Activated naive CD4-positive, alpha-beta T cell treated with anti-CD3 and anti-CD28 coated beads, Interleukin-2, amount 50 U/mL, for 72 hours (primary cell): ENCODE measurements around the gene IL11RA. TPM values are rescaled to one million over a fixed set of nuclear protein-coding genes. Genes with fewer than 3 reads are reported as not detected.

Source experiments
- ATAC-seq, 2 donors: fragments of 150-1000 bp; cut with Tn5 transposase; 2 replicates each; pipeline ENCODE4 v1.10.0; 2021; ENCODE audit warnings: mild to moderate bottlenecking in 2 of 2, moderate library complexity in 2 of 2
- DNase-seq, 2 donors: peaks; one replicate each; pipeline ENCODE4 v3.0.0; 2021 to 2022; ENCODE audit warnings: low spot score in 2 of 2
- H3K27ac Mint-ChIP-seq, 2 donors: one replicate each; pipeline ENCODE4 v1.8.0; 2022; ENCODE audit warnings: mild to moderate bottlenecking in 2 of 2, mixed read lengths in 2 of 2
- H3K36me3 Mint-ChIP-seq, 2 donors: one replicate each; pipeline ENCODE4 v1.8.0; 2022; ENCODE audit warnings: mixed read lengths in 2 of 2
- H3K9me3 Mint-ChIP-seq, 2 donors: one replicate each; pipeline ENCODE4 v1.8.0; 2022; ENCODE audit warnings: mixed read lengths in 2 of 2
- total RNA-seq, 2 donors: library from RNA; stranded (reverse); gene quantifications; one replicate each; pipeline ENCODE4 v1.2.3, GENCODE V29; 2022

IL11RA gene
- total RNA-seq, 2 donors from 2014 or later, result 41.8 to 44.2 TPM

DNA sequence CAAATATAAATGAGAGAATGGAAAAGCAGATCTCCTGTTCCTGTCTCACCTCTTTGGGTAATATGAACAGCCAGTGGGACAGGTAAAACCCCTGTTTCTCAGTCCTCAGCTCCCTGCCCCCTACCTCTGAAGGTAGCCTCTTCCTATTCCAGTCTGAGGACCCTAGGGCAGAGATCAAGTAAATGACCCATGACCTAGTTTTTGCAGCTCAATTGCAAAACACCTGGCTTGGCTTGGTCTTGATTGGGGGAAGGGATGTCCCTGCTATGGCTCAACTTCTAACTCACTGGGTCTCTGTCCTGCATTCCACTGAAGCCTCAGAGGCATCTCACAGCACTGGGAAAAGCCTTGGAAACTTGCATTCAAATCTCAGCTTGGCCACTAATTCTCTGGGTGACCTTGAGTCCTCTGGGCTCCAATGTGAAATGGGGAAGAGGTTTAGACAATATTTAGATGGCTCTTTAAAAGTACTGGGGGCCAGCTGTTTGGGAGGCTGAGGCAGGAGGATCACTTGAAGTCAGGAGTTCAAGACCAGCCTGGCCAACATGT is 7.1 kb upstream of the IL11RA start:
- DNase-seq, result no peak
- ATAC-seq, result no peak
- Mint-ChIP-seq H3K36me3 (peaks cover 25 to 26% of the 10 kb centered on the region in 2 donors), H3K9me3 (no peaks in the 10 kb centered on the region), H3K27ac (no peak overlapping the region)

DNA sequence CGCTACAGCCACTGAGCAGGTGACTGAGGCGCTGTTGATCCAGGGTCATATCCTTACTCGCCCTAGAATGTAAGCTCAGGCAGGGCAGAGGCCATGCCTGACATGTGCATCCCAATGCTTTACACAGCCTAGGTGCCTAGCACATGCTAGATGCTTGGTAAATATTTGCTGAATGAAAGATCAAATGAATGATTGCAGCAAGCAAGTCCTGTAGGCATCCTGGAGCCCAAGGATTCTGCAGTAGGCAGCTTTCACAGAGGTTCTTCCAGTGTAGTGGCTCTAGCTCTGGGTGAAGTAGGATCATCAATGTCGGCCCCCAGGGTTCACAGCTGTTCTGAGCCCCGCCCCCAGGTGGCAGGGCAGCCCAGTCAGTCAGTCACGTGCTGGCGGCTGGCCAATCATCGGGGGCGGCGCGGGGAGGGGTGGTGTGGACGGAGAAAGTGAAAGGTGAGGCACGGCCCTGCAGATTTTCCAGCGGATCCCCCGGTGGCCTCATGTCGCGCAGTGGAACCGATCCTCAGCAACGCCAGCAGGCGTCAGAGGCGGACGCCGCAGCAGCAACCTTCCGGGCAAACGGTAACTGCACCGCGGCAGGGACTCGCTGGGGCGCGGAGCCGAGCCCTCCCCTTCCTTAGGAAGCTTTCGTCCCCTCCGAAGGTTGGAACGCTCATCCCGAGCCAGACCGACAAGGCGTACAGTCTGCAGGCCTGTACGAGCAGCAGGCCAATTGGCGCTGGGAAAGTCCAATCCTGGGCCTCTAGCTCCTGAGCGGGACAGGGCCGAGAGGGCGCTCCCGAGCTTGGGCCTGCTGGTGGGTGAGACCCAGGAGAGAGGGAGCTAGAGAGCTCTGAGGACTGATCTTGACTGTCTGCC is 5.5 kb upstream of the IL11RA start, which contains the start of gene GALT:
TSS of gene GALT (plus strand) at position 465 of the 873 bp plus-strand sequence. CDS start at position 495, 30 bp downstream.
- peak within 1 kb of the TSS; percentile 75 to 88 for H3K27ac Mint-ChIP-seq
- H3K36me3 Mint-ChIP-seq, result peaks cover 25 to 26% of the 10 kb centered on the region in 2 donors
- H3K9me3 Mint-ChIP-seq, result no peaks in the 10 kb centered on the region
- peak; percentile 96 to 99 for DNase-seq
- peak; percentile 87 to 90 for ATAC-seq

- DNase-seq (peak in 1 of 2 donors; percentile 71), ATAC-seq (peak in 1 of 2 donors; percentile 41)
- H3K9me3 Mint-ChIP-seq, result no peaks in the 10 kb centered on the region
- peak overlapping the region; percentile 75 to 88 for H3K27ac Mint-ChIP-seq
- peaks cover 25 to 26% of the 10 kb centered on the region in 2 donors for H3K36me3 Mint-ChIP-seq
These were observed 4.9 kb upstream of the IL11RA start for GRCh38 chr9:34647084-34647403.

- DNase-seq (no peak), ATAC-seq (no peak)
- Mint-ChIP-seq H3K27ac (peak overlapping the region; percentile 75 to 88), H3K36me3 (peaks cover 25 to 26% of the 10 kb centered on the region in 2 donors), H3K9me3 (no peaks in the 10 kb centered on the region)
These were observed 4.3 kb upstream of the IL11RA start for GRCh38 chr9:34647651-34648050.

DNA sequence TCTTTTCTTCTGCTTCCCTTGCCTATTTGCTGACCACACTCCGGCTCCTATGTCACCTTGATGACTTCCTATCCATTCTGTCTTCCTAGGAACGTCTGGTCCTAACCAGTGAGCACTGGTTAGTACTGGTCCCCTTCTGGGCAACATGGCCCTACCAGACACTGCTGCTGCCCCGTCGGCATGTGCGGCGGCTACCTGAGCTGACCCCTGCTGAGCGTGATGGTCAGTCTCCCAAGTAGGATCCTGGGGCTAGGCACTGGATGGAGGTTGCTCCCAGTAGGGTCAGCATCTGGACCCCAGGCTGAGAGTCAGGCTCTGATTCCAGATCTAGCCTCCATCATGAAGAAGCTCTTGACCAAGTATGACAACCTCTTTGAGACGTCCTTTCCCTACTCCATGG is 3.3 kb upstream of the IL11RA start:
- H3K36me3 Mint-ChIP-seq, result peaks cover 25 to 26% of the 10 kb centered on the region in 2 donors
- ATAC-seq, result no peak
- H3K9me3 Mint-ChIP-seq, result no peaks in the 10 kb centered on the region
- H3K27ac Mint-ChIP-seq, result peak overlapping the region; percentile 48 to 75
- DNase-seq, result no peak

DNA sequence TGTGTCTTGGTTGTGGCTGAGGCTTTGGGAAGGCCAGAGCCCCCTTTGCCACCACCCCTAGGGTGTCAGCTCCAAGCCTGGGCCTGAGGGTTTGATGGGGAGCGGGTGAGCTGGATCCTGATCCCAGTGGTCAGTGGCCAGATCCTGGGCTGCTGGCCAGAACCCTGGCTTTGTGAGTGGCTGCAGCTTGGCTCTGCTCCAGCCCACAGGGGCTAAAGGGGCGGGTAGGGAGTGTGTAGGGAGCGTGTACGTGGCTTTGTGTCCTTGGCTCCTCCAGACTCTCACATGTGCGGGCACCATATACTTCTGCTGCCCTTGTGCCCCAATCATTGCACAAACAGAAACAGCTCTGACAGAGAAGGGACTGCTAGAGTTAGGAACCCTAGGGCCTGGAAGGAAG is 1.2 kb upstream of the IL11RA start:
- H3K27ac Mint-ChIP-seq, result no peak overlapping the region
- no peaks in the 10 kb centered on the region for H3K9me3 Mint-ChIP-seq
- no peak for ATAC-seq
- peaks cover 25 to 26% of the 10 kb centered on the region in 2 donors for H3K36me3 Mint-ChIP-seq
- no peak for DNase-seq

DNA sequence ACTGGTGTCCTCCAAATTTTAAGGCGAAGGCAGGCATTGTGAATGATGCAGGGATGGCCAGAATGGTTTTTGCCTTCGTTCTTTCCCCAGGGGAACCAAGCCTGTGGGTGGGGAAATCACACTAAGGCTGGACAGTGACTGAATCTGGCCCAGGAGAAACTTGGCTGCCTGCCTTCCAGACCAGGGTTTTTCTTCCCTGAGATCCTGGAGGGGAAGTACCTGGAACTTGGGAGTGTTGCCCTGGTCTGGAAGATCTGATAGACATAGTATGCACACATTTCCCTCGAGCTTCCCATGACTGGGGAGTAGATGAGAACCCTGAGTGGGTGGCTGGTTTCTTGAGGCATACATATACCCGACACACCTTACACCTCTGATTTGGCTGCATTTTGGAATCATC is 664 bp upstream of the IL11RA start:
- no peak overlapping the region for H3K27ac Mint-ChIP-seq
- ATAC-seq, result no peak
- H3K36me3 Mint-ChIP-seq, result peaks cover 25 to 26% of the 10 kb centered on the region in 2 donors
- no peaks in the 10 kb centered on the region for H3K9me3 Mint-ChIP-seq
- DNase-seq, result no peak

- Mint-ChIP-seq H3K36me3 (peaks cover 18 to 21% of the 10 kb centered on the region in 2 donors), H3K27ac (peak overlapping the region; percentile 13 to 26), H3K9me3 (no peaks in the 10 kb centered on the region)
- no peak for ATAC-seq
- no peak for DNase-seq
These were observed 616 bp downstream of the IL11RA start for GRCh38 chr9:34652602-34653000.

- ATAC-seq, result no peak
- H3K27ac Mint-ChIP-seq, result peak overlapping the region; percentile 26 to 55
- H3K36me3 Mint-ChIP-seq, result peaks cover 10 to 13% of the 10 kb centered on the region in 2 donors
- DNase-seq, result no peak
- H3K9me3 Mint-ChIP-seq, result no peaks in the 10 kb centered on the region
These were observed 1.4 kb downstream of the IL11RA start for GRCh38 chr9:34653151-34654072.

DNA sequence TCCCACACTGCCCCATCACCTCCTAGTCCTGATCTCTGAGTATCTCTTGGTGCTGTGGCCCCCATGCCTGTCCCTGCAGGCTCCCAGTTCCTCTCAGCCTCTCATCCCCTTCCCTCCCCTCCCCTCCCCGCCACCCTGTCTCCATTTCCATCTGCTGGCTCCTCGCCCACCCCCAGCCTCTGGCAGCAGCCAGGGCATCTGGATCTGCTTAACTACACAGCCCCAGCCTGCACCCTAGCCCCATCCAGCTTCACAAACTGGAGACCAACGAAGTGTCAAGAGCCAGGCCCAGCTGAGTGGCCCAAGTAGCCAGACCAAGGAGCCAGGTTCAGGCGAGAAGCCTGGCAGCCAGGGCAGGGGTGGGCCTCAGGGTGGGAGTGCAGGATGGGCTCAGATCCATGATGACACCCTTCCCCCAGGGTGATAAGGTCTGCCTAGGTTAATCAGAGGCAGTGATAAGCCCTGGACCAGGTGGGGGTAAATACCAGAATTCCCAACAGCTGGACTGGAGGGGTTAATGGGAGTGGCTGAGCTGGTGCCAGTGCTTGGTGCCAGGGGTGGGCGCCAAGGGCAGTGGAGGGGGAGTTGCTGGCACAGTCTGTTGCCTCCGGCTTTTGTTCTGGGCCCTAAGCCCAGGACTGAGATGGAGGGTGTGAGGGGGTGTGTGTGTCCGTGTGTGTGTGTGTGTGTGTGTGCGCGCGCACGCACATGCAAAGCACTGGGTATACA is 2.5 kb downstream of the IL11RA start:
- DNase-seq (no peak), ATAC-seq (no peak)
- H3K27ac Mint-ChIP-seq, result peak overlapping the region; percentile 37 to 55

DNA sequence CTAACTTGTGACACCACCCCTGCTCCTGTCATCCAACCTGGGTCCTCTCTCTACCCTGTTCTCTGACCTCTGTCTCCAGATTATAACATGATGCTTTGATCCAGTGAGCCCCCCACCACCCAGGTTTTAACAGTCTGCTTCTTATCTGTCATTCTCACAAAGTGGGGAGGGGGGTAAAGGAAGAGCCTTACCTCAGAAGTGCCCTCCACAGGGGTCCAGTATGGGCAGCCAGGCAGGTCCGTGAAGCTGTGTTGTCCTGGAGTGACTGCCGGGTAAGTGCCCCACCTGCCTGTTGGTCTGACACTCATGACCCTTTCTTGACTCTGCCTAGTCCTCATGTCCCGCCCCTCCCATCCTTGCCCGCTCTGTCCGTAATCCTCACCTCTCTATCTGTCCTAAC is 3.4 kb downstream of the IL11RA start:
- ATAC-seq, result no peak
- Mint-ChIP-seq H3K9me3 (no peaks in the 10 kb centered on the region), H3K27ac (peak overlapping the region in 1 of 2 donors; percentile 36), H3K36me3 (no peaks in the 10 kb centered on the region)
- DNase-seq, result no peak

More for the DNA sequence above, 2.5 kb downstream of the IL11RA start:
- Mint-ChIP-seq H3K36me3 (peaks cover 2 to 4% of the 10 kb centered on the region in 2 donors), H3K9me3 (no peaks in the 10 kb centered on the region)

DNA sequence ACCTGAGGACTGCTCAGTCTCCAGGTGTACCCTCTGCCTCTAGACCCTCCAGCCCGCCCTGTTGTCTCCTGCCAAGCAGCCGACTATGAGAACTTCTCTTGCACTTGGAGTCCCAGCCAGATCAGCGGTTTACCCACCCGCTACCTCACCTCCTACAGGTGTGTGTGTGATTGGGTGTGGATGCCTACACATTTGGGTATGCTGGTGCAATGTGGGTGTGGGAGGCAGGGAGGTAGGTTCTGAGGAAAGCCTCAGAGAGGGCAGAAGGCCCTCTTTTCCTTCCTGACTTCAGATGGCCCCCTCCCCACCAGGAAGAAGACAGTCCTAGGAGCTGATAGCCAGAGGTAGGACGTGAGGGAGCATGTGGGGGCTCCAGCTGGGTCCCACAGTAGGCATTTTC is 5.0 kb downstream of the IL11RA start:
- Mint-ChIP-seq H3K27ac (no peak overlapping the region), H3K36me3 (peaks cover 0 to 6% of the 10 kb centered on the region in 2 donors), H3K9me3 (no peaks in the 10 kb centered on the region)
- ATAC-seq, result no peak
- DNase-seq, result no peak

DNA sequence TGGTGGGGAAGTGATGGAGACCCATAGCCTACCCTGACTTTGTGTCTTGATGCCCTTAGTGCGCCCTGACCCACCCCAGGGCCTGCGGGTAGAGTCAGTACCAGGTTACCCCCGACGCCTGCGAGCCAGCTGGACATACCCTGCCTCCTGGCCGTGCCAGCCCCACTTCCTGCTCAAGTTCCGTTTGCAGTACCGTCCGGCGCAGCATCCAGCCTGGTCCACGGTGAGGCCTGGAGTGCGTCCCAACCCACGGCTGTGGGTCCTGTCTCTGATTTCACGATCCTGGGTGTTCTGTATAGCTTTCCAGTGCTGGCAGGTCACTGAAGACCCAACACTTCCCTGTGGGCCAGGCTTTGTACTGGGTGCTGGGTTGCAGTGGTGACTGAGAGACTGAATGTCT is 6.5 kb downstream of the IL11RA start:
- ATAC-seq (no peak), DNase-seq (no peak)
- H3K9me3 Mint-ChIP-seq, result no peaks in the 10 kb centered on the region
- peaks cover 0 to 6% of the 10 kb centered on the region in 2 donors for H3K36me3 Mint-ChIP-seq
- peak overlapping the region in 1 of 2 donors; percentile 12 for H3K27ac Mint-ChIP-seq

DNA sequence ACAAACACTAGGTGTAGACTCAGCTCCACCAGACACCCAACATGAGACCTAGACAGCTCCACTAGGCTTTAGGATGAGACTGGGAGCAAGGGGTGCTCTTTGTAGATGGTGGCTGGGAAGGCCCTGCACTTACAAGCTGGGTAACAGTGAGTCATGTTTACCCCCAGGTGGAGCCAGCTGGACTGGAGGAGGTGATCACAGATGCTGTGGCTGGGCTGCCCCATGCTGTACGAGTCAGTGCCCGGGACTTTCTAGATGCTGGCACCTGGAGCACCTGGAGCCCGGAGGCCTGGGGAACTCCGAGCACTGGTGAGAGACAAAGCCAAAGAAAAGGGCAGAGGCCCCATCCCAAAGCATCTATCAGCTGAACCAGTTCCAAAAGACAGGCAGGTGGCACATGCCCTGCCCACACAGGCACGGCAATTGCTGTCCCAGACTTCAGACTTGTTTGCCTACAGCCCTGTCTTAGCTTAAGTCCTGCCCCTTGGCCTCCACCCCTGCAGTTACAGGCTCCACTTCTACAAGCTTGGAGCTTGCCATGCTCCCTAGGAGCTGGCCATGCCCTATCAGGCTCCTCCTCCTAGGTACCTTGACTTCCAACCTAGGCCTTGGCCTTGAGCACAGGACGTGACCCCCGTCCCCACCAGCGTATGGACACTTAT is 7.7 kb downstream of the IL11RA start:
- no peak for DNase-seq
- Mint-ChIP-seq H3K27ac (no peak overlapping the region), H3K36me3 (peaks cover 0 to 6% of the 10 kb centered on the region in 2 donors), H3K9me3 (no peaks in the 10 kb centered on the region)
- peak in 1 of 2 donors; percentile 42 for ATAC-seq

DNA sequence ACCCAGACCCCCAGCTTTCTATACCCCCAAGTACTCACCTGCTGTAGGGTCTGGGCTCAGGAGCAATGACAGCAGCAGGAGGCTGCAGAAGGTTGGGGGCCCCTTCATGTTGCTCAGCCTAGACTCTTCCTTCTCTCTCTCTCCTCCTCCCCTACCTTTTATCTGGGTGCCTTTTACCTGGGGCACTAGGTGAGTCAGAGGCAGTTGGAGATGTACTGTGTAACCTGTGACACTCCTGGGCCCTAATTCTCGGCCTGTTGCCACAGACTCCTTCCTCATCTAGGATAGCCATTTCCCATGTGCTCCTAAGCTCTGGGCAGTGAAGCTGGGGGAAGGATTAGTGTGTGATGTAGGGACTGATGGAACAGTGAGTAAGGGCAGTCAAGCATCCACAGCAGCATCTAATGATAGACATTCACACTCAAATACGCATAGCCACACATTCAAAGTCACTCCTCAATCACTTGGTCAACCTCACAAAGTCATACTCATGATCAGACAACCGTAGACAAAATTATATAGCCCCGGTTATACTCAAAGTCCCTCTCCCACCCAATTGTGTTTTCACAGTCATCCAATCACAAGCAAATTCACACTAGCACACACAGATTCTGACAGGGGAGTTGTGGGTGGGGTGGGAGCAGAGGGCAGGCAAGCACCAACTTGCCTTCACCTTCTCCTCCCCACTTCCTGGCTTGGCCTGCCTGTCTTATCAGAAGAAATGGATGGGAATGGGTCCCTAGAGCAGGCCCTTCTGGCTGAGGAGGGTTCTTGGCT is 10.7 kb downstream of the IL11RA start, which contains the start of gene CCL27:
TSS of gene CCL27 (minus strand) at position 132 of the 777 bp plus-strand sequence. CDS start at position 108, 24 bp downstream.
- Mint-ChIP-seq H3K27ac (peak within 1 kb of the TSS; percentile 0 to 81), H3K36me3 (peaks cover 0 to 6% of the 10 kb centered on the region in 2 donors), H3K9me3 (no peaks in the 10 kb centered on the region)
- ATAC-seq (no peak), DNase-seq (no peak)
